ENCODE data around the gene PLA2G7.
"Not testable (repeated sequence)": the region's sequence is repeated elsewhere in the genome, so short reads cannot be mapped to it uniquely, and the experiment has no call there.

Gene PLA2G7

GRCh38 chr6:46734867-46735719, at the start of gene PLA2G7:
PLA2G7 (minus strand) TSS chr6:46735375; CDS start chr6:46722891, 12,484 bp downstream.
- no peak for DNase-seq

DNA sequence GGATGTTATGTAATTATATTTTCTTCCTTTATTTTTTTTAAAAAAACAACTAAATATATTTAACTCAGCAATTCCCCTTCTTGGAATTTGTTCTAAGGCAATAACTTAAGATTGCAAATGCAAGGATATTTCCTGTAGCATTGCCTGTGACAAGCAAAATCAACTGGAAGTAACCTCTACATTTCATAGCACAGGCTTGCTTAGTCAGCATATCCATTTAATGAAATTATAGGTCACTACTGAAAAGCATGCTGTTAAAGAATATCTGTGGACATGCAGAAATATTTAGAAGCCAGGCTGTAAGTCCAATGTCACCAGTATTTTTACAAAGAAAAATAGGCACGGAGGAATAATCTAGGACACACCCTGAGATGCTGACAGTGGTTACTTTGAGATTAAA, 49.4 kb upstream of the PLA2G7 start:
- DNase-seq, result no peak

GRCh38 chr6:46781478-46782378, 46.6 kb upstream of the PLA2G7 start:
- DNase-seq, result no peak

DNA sequence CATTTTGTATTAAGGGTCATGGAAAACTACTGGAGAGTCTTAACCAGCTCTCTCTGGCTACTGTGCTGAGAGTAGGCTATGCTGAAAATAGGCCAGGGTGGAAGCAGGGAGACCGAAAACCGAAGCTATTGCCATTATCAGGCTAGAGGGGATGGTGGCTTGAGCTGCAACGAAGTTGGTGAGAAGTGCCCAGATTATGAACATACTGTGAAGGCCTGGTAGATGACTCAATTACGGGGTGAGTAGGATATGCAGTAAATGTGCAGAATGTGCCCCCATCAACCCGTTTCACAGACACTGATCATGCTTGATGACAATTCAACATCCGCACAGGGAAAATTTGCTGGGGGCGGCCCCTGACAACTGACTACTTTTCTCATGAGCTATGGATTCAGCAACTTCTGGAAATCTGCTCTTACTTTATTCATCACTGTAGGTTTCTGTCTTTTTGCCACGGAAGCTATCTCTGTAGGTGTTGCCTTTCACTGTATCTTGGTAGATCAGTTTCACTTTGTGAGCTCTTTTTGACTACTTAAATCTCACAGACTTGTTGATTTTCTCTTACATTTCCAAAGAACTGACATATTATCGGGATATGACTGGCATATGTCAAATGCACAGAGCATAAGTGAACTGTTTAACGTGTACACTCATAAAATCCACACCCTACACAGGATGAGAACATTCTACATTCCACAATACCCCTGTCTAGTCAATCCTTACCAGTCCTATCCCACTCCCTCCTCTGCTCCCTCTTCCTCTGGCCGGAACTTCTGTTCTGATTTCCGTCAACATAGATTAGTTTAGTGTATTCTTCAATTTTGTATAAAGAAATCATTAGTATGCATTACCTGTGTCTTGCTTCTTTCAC, 42.5 kb upstream of the PLA2G7 start:
- no peak for DNase-seq

DNA sequence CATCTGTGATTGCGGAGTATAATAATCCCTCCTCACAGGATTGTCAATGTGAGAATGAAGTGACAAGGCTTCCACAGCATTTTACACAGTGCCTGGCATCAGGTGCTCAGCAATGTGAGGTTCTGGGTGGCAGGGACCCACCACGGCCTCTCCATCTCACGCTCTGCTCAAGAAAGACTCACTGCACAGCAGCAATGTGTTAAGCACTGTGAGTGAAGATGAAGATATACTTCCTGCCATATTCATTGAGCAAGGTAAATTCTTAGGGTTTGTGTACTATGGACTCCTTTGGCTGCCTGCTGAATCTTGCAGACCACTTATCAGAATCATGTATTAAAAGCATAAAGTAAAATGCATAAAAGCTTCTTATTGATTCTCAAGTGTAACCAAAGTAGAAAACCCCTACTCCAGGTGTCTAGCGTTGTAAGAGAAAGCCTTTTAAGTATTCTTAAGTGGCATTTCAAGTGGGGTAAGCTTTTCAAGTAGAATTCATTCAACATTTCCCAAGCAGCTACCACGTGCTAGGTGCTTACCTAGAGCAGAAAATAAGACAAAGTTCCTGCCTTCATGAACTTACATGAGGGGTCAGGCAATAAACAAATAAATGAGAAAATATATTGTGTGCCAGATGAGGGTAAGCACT, 41.0 kb upstream of the PLA2G7 start:
- DNase-seq, result no peak

DNA sequence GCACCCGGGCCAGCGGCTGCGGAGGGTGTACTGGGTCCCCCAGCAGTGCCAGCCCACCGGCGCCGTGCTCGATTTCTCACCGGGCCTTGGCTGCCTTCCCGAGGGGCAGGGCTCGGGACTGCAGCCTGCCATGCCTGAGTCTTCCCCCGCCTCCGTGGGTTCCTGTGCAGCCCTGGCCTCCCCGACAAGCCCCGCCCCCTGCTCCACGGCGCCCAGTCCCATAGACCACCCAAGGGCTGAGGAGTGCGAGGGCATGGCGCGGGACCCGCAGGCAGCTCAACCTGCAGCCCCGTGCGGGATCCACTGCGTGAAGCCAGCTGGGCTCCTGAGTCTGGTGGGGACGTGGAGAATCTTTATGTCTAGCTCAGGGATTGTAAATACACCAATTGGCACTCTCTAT, 39.6 kb upstream of the PLA2G7 start:
- not testable (repeated sequence) for DNase-seq

GRCh38 chr6:46773201-46773855, 38.2 kb upstream of the PLA2G7 start:
- no peak for DNase-seq

DNA sequence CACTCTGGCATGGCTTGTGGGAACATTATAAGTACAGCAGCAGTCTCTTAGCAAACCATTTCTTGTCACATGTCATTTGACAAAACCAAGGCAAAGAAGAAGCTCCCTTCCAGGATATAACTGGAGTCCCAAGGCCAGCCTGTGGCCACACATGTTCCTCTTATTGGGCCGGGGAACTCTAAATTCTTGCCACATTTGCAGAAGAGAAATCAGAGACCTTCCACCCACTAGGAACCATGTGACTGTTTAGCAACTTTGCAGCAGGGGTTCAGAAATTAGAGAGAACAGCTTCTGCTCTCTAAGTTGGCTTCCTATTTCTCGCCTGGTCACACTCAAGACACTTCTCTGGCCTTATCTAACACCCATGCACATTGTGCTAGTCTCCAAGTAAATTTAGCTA, 37.6 kb upstream of the PLA2G7 start:
- DNase-seq, result no peak

GRCh38 chr6:46772016-46772415, 36.8 kb upstream of the PLA2G7 start:
- DNase-seq, result no peak

DNA sequence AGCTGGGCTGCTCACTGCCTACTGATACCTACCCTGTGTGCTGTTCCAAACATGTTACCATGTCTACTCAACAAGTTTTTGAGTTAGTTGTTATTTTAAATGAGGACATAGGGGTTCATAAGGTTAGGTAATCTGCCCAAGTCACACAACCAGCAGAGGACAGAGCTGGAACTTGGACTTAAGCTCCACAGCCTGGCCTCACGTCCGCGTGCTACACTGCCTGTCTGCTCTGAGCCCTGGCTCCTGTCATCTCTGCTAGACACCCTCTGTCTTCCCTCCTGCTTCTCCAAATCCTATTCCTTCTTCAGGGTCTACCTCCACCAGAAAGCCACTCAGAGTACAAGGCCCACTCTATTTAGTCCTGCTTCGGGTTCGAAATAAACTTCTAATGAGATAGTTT, 29.8 kb upstream of the PLA2G7 start:
- no peak for DNase-seq

DNA sequence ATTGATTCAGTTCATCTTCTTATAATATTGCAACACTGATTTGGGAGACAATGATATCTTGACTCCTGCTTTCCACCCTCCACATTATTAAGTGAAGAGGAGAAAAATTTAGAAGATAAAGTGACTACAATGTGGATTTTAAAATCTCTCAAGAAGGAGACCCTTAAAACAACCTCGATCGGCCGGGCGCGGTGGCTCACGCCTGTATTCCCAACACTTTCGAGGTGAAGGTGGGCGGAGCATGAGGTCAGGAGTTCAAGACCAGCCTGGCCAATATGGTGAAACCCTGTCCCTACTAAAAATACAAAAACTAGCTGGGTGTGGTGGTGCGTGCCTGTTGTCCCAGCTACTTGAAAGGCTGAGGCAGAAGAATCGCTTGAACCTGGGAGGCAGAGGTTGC, 29.1 kb upstream of the PLA2G7 start:
- DNase-seq, result not testable (repeated sequence)

GRCh38 chr6:46763466-46763865, 28.3 kb upstream of the PLA2G7 start:
- DNase-seq, result no peak

GRCh38 chr6:46760925-46761324, 25.8 kb upstream of the PLA2G7 start:
- DNase-seq, result no peak

GRCh38 chr6:46758960-46759753, 24.0 kb upstream of the PLA2G7 start:
- DNase-seq, result no peak

- no peak for DNase-seq
These were observed 22.0 kb upstream of the PLA2G7 start for GRCh38 chr6:46757214-46757596.

DNA sequence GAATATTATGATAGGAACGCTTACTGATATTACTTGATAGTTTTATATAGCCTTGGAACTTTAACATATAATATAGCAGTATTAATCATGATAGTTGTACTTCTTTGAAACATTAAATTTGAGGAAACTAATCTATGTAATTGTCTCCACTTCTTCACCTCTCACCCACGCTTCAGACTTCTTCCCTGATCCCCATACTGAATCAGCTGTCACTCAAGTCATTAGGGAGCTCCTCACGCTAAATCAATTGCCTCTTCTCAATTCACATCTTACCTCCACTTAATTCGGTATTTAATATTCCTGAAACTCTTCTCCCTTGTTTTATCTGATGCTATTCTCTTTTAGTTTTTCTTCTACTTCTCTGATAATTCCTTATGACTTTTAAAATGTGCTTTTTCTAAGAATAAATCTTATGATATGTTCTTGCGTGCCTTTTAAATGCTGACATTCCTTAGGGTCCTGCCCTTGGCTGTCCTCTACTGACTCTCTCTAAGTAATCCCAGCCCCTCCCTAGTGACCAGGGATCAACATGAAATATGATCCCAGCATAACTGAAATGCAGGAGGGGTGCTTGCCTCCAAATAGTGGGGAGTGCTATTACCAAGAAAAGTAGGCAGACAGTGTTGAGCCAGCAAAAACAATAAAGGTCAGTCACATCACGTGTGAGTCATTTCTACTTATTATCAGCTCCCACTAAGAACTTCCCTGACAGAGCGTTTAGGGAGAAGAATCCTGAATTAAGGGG, 21.5 kb upstream of the PLA2G7 start:
- no peak for DNase-seq

GRCh38 chr6:46755865-46756264, 20.7 kb upstream of the PLA2G7 start:
- DNase-seq, result no peak

- no peak for DNase-seq
These were observed 16.5 kb upstream of the PLA2G7 start for GRCh38 chr6:46751658-46752057.

- DNase-seq, result no peak
These were observed 14.6 kb upstream of the PLA2G7 start for GRCh38 chr6:46749731-46750130.

DNA sequence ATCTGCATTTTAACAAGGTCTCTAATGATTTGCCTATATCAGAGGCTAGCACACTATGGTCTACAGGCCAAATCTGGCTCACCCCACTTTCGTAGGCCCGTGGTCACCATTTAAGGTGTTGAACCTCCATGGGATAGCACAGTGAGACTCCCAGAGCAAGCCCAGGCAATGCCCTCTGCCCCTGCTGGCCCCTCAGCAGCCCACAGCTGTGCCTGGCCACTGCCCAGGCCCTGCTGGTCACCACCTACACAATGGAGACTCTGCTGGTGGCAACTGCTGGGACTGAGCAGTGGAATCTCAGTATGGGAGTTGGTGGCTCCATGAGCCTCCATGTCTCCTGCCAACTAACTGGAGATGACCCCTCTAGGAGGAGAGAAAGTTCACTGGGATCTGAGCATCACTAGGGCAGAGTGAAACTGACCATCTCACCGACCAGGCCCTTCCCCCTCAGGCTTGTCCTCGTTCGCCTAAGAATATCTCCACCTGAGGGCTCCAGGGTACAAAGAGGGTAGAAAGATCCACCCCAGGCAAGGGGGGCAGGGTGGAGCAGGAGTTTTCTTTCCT, 13.8 kb upstream of the PLA2G7 start:
- DNase-seq, result no peak

All from cortex of kidney (tissue), 1 donor.